Nephron progenitor cell (in vitro differentiated cells): Measurements from ENCODE around the gene DMXL1.

Source experiments
- DNase-seq: peaks from one replicate; pipeline ENCODE4 v3.0.0; 2021
- H3K27ac Mint-ChIP-seq: 2 replicates; pipeline ENCODE4 v1.8.0; 2021; ENCODE audit warnings: mild to moderate bottlenecking, moderate library complexity, mixed read lengths
- H3K27me3 Mint-ChIP-seq: 2 replicates; pipeline ENCODE4 v1.8.0; 2021; ENCODE audit warnings: mild to moderate bottlenecking, low read depth, mixed read lengths; ENCODE audit not compliant: poor library complexity
- H3K36me3 Mint-ChIP-seq: 2 replicates; pipeline ENCODE4 v1.8.0; 2021; ENCODE audit warnings: low read depth, mixed read lengths
- H3K4me1 Mint-ChIP-seq: 2 replicates; pipeline ENCODE4 v1.8.0; 2021; ENCODE audit warnings: mixed read lengths
- H3K4me3 Mint-ChIP-seq: 2 replicates; pipeline ENCODE4 v1.8.0; 2021; ENCODE audit warnings: mild to moderate bottlenecking, moderate library complexity, mixed read lengths
- H3K9me3 Mint-ChIP-seq: 2 replicates; pipeline ENCODE4 v1.8.0; 2021; ENCODE audit warnings: mild to moderate bottlenecking, moderate library complexity, mixed read lengths
- CTCF ChIP-seq: fragments of 200-600 bp; sonication (generic); IDR thresholded peaks from 2 replicates; pipeline ENCODE4 v1.5.0; 2021; ENCODE audit warnings: antibody characterized with exemption

Gene DMXL1

DNA sequence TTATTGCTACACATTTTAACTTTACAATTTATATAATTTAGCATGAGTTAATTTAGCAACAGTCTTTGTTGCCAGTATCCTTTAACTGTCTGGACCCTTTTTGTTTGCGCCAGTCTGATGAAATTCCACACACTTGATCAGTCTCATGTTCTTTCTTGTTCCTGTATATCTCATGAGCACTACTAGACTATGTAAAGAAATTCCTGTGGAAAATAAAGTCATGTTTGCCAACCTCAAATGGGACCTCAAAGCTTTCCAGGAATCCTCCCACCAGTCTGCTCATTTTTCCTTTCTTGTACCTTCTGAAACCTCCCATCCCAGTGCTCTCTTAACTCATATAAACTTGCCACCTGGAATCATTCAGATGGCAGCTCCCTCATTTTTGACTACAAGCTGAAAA lies 8.0 kb downstream of the DMXL1 start:
- H3K4me1 Mint-ChIP-seq = peaks cover 34% of the 10 kb centered on the region
- DNase-seq = no peak

GRCh38 chr5:119079318-119079921 lies 8.5 kb downstream of the DMXL1 start:
- Mint-ChIP-seq H3K27ac (peak overlapping the region; percentile 65), H3K36me3 (peaks cover 10% of the 10 kb centered on the region), H3K4me3 (no peak overlapping the region), H3K4me1 (peaks cover 29% of the 10 kb centered on the region), H3K9me3 (no peaks in the 10 kb centered on the region), H3K27me3 (no peaks in the 10 kb centered on the region)
- no peak for TF ChIP-seq CTCF
- DNase-seq = no peak

More for the DNA sequence above, 8.0 kb downstream of the DMXL1 start:
- TF ChIP-seq CTCF = no peak
- H3K27me3 Mint-ChIP-seq = no peaks in the 10 kb centered on the region
- peak overlapping the region; percentile 65 for H3K27ac Mint-ChIP-seq
- H3K9me3 Mint-ChIP-seq = no peaks in the 10 kb centered on the region
- H3K36me3 Mint-ChIP-seq = peaks cover 9% of the 10 kb centered on the region
- H3K4me3 Mint-ChIP-seq = no peak overlapping the region

DNA sequence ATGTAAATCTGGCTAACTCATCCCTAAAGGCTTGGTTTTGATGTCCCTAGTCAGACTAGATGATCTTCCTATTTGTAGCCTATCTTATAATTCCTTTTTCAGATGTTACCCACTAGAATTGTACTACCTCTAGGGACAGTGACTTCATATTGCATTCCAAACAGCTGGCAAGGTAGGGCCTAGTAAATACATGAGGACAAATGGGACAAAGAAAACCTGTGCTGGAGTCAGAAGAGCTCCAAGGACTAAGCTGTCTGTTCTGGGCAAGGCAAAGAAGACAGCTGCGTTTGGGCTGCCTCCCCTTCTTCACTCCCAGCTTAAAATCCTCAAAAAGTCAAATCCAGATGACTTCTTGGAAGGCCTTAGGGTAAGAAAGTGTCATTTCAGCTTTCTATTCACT lies 10.0 kb downstream of the DMXL1 start:
- no peak overlapping the region for H3K4me3 Mint-ChIP-seq
- no peaks in the 10 kb centered on the region for H3K27me3 Mint-ChIP-seq
- no peak for TF ChIP-seq CTCF
- peaks cover 24% of the 10 kb centered on the region for H3K4me1 Mint-ChIP-seq
- peaks cover 7% of the 10 kb centered on the region for H3K9me3 Mint-ChIP-seq
- peaks cover 26% of the 10 kb centered on the region for H3K36me3 Mint-ChIP-seq
- DNase-seq = no peak
- H3K27ac Mint-ChIP-seq = no peak overlapping the region

DNA sequence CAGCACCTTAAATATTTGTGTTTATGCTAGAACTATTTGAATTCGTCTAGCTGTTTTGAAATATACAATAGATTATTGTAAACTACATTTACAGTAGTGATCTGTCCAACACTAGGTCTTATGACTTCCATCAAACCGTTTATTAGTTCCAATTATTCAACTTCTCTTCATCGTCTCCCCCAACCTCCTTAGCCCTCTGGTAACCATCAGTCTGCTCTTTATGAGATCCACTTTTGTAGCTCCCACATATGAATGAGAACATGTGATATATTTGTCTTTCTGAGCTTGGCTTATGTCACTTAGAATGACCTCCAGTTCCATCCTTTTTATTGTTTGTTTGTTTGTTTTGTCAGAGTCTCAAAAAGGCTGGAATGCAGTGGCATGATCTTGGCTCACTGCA lies 11.8 kb downstream of the DMXL1 start:
- TF ChIP-seq CTCF = no peak
- Mint-ChIP-seq H3K4me3 (no peak overlapping the region), H3K27me3 (no peaks in the 10 kb centered on the region), H3K9me3 (peaks cover 24% of the 10 kb centered on the region), H3K36me3 (peaks cover 42% of the 10 kb centered on the region), H3K27ac (no peak overlapping the region), H3K4me1 (peaks cover 20% of the 10 kb centered on the region)
- no peak for DNase-seq

DNA sequence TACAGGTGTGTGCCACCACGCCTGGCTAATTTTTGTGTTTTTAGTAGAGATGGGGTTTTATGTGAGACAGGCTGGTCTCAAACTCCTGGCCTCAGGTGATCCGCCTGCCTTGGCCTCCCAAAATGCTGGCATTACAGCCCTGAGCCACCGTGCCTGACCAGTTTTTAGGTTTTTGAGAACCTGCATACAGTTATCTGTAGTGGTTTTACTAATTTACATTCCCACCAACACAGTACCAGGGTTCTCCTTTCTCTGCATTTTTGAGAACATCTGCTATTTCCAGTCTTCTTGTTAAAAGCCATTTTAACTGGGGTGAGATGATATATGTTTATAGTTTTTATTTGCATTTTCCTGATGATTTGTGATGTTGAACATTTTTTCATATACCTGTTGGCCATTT lies 12.8 kb downstream of the DMXL1 start:
- Mint-ChIP-seq H3K27ac (no peak overlapping the region), H3K36me3 (peaks cover 42% of the 10 kb centered on the region), H3K4me1 (peaks cover 20% of the 10 kb centered on the region), H3K4me3 (no peak overlapping the region), H3K9me3 (peaks cover 24% of the 10 kb centered on the region), H3K27me3 (no peaks in the 10 kb centered on the region)
- DNase-seq = no peak
- no peak for TF ChIP-seq CTCF

DNA sequence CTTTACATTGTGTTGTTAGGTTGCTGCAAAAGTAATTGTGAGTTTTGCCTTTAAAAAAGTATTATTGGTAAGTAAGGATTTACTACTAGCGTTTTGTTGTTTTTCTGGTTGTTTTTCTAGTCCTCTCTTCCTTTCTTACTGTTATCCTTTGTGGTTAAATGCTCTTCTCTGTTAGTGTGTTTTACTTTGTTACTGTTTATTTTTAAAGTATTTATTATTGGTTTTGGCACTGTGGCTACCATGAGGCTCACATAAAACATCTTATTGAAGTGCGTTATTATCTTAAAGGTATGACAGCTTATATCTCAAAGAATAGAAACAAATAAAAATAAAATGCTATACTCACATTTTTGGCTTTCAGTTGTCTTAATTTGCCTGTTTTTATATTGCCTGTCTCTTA lies 17.6 kb downstream of the DMXL1 start:
- Mint-ChIP-seq H3K36me3 (peaks cover 68% of the 10 kb centered on the region), H3K27me3 (no peaks in the 10 kb centered on the region), H3K4me1 (no peaks in the 10 kb centered on the region), H3K9me3 (peaks cover 66% of the 10 kb centered on the region), H3K27ac (peak overlapping the region; percentile 5), H3K4me3 (no peak overlapping the region)
- TF ChIP-seq CTCF = no peak
- no peak for DNase-seq
